ENCODE measurements around the gene BUD13. TPM values are rescaled to one million over a fixed set of nuclear protein-coding genes. Genes with fewer than 3 reads are reported as not detected.
A peak's percentile ranks its signal among the peaks of the same experiment; 100 is the strongest.

BUD13 gene
- total RNA-seq, 2 experiments from 2014 or later, result 33.4 to 37.0 TPM

GRCh38 chr11:116738975-116739374 is 33.8 kb downstream of the BUD13 start:
- H3K4me3 Mint-ChIP-seq, result no peak overlapping the region
- H3K27me3 Mint-ChIP-seq, result no peaks in the 10 kb centered on the region
- no peak for DNase-seq
- no peak overlapping the region for H3K27ac Mint-ChIP-seq
- no peaks in the 10 kb centered on the region for H3K9me3 Mint-ChIP-seq
- H3K36me3 Mint-ChIP-seq, result no peaks in the 10 kb centered on the region
- H3K4me1 Mint-ChIP-seq, result peaks cover 6% of the 10 kb centered on the region

GRCh38 chr11:116736763-116737162 is 36.0 kb downstream of the BUD13 start:
- Mint-ChIP-seq H3K9me3 (no peaks in the 10 kb centered on the region), H3K4me3 (no peak overlapping the region), H3K27me3 (no peaks in the 10 kb centered on the region), H3K27ac (no peak overlapping the region), H3K36me3 (no peaks in the 10 kb centered on the region), H3K4me1 (peaks cover 13% of the 10 kb centered on the region)
- no peak for DNase-seq

GRCh38 chr11:116733969-116734508 is 38.7 kb downstream of the BUD13 start:
- no peak for DNase-seq
- H3K36me3 Mint-ChIP-seq, result no peaks in the 10 kb centered on the region
- no peaks in the 10 kb centered on the region for H3K9me3 Mint-ChIP-seq
- H3K4me1 Mint-ChIP-seq, result peaks cover 13% of the 10 kb centered on the region
- H3K4me3 Mint-ChIP-seq, result no peak overlapping the region
- no peak overlapping the region for H3K27ac Mint-ChIP-seq
- no peaks in the 10 kb centered on the region for H3K27me3 Mint-ChIP-seq

GRCh38 chr11:116733043-116733755 is 39.6 kb downstream of the BUD13 start:
- no peak for DNase-seq
- no peak overlapping the region for H3K27ac Mint-ChIP-seq
- H3K9me3 Mint-ChIP-seq, result no peaks in the 10 kb centered on the region
- H3K27me3 Mint-ChIP-seq, result no peaks in the 10 kb centered on the region
- H3K36me3 Mint-ChIP-seq, result no peaks in the 10 kb centered on the region
- H3K4me3 Mint-ChIP-seq, result no peak overlapping the region
- H3K4me1 Mint-ChIP-seq, result peaks cover 13% of the 10 kb centered on the region

- no peak overlapping the region for H3K27ac Mint-ChIP-seq
- peak; percentile 54 for DNase-seq
- H3K27me3 Mint-ChIP-seq, result no peaks in the 10 kb centered on the region
- no peaks in the 10 kb centered on the region for H3K9me3 Mint-ChIP-seq
- no peaks in the 10 kb centered on the region for H3K36me3 Mint-ChIP-seq
- H3K4me3 Mint-ChIP-seq, result no peak overlapping the region
- H3K4me1 Mint-ChIP-seq, result peaks cover 13% of the 10 kb centered on the region
These were observed 40.3 kb downstream of the BUD13 start for GRCh38 chr11:116732271-116733042.

- Mint-ChIP-seq H3K4me1 (peaks cover 13% of the 10 kb centered on the region), H3K27me3 (no peaks in the 10 kb centered on the region), H3K9me3 (no peaks in the 10 kb centered on the region), H3K36me3 (no peaks in the 10 kb centered on the region), H3K27ac (no peak overlapping the region), H3K4me3 (no peak overlapping the region)
- DNase-seq, result no peak
These were observed 41.0 kb downstream of the BUD13 start for GRCh38 chr11:116731821-116732220.

- Mint-ChIP-seq H3K27ac (no peak overlapping the region), H3K4me3 (no peak overlapping the region), H3K27me3 (no peaks in the 10 kb centered on the region), H3K9me3 (no peaks in the 10 kb centered on the region), H3K4me1 (peaks cover 13% of the 10 kb centered on the region), H3K36me3 (no peaks in the 10 kb centered on the region)
- no peak for DNase-seq
These were observed 41.6 kb downstream of the BUD13 start for GRCh38 chr11:116731097-116731761.

GRCh38 chr11:116730601-116731000 is 42.2 kb downstream of the BUD13 start:
- H3K36me3 Mint-ChIP-seq, result no peaks in the 10 kb centered on the region
- no peaks in the 10 kb centered on the region for H3K27me3 Mint-ChIP-seq
- H3K9me3 Mint-ChIP-seq, result no peaks in the 10 kb centered on the region
- H3K4me3 Mint-ChIP-seq, result no peak overlapping the region
- H3K4me1 Mint-ChIP-seq, result peaks cover 13% of the 10 kb centered on the region
- no peak overlapping the region for H3K27ac Mint-ChIP-seq
- no peak for DNase-seq

- H3K27ac Mint-ChIP-seq, result no peak overlapping the region
- no peaks in the 10 kb centered on the region for H3K36me3 Mint-ChIP-seq
- no peaks in the 10 kb centered on the region for H3K9me3 Mint-ChIP-seq
These were observed 42.6 kb downstream of the BUD13 start for GRCh38 chr11:116730241-116730561.

GRCh38 chr11:116729501-116730240 is 43.1 kb downstream of the BUD13 start:
- no peak overlapping the region for H3K4me3 Mint-ChIP-seq
- no peaks in the 10 kb centered on the region for H3K27me3 Mint-ChIP-seq
- H3K4me1 Mint-ChIP-seq, result peaks cover 13% of the 10 kb centered on the region
- DNase-seq, result no peak
- no peaks in the 10 kb centered on the region for H3K36me3 Mint-ChIP-seq
- no peaks in the 10 kb centered on the region for H3K9me3 Mint-ChIP-seq
- no peak overlapping the region for H3K27ac Mint-ChIP-seq

More at GRCh38 chr11:116730241-116730561, 42.6 kb downstream of the BUD13 start:
- DNase-seq, result no peak
- Mint-ChIP-seq H3K4me1 (peaks cover 13% of the 10 kb centered on the region), H3K4me3 (no peak overlapping the region), H3K27me3 (no peaks in the 10 kb centered on the region)

- no peak overlapping the region for H3K27ac Mint-ChIP-seq
- no peak overlapping the region for H3K4me3 Mint-ChIP-seq
- H3K36me3 Mint-ChIP-seq, result no peaks in the 10 kb centered on the region
- no peaks in the 10 kb centered on the region for H3K27me3 Mint-ChIP-seq
- H3K4me1 Mint-ChIP-seq, result peaks cover 5% of the 10 kb centered on the region
- no peak for DNase-seq
- H3K9me3 Mint-ChIP-seq, result no peaks in the 10 kb centered on the region
These were observed 44.8 kb downstream of the BUD13 start for GRCh38 chr11:116727990-116728389.

GRCh38 chr11:116725434-116726221 is 47.2 kb downstream of the BUD13 start:
- Mint-ChIP-seq H3K9me3 (no peaks in the 10 kb centered on the region), H3K27ac (no peak overlapping the region), H3K4me1 (no peaks in the 10 kb centered on the region), H3K36me3 (no peaks in the 10 kb centered on the region), H3K27me3 (no peaks in the 10 kb centered on the region), H3K4me3 (no peak overlapping the region)
- no peak for DNase-seq

- H3K27me3 Mint-ChIP-seq, result no peaks in the 10 kb centered on the region
These were observed 48.0 kb downstream of the BUD13 start for GRCh38 chr11:116724813-116725212.

GRCh38 chr11:116723511-116723910 is 49.3 kb downstream of the BUD13 start:
- no peak overlapping the region for H3K27ac Mint-ChIP-seq
- H3K36me3 Mint-ChIP-seq, result no peaks in the 10 kb centered on the region
- no peak overlapping the region for H3K4me3 Mint-ChIP-seq
- no peaks in the 10 kb centered on the region for H3K9me3 Mint-ChIP-seq
- no peaks in the 10 kb centered on the region for H3K4me1 Mint-ChIP-seq
- DNase-seq, result no peak
- H3K27me3 Mint-ChIP-seq, result no peaks in the 10 kb centered on the region

More at GRCh38 chr11:116724813-116725212, 48.0 kb downstream of the BUD13 start:
- Mint-ChIP-seq H3K4me3 (no peak overlapping the region), H3K4me1 (no peaks in the 10 kb centered on the region), H3K36me3 (no peaks in the 10 kb centered on the region), H3K27ac (no peak overlapping the region), H3K9me3 (no peaks in the 10 kb centered on the region)
- no peak for DNase-seq

Measured in activated naive CD8-positive, alpha-beta T cell treated with anti-CD3 and anti-CD28 coated beads for 36 hours (primary cell).